Measurements from ENCODE around the gene GLS. TPM values are rescaled to one million over a fixed set of nuclear protein-coding genes. Genes with fewer than 3 reads are reported as not detected.

GLS gene
- total and polyA plus RNA-seq, 2 donors (not counting 3 experiments of a cell fraction or from before 2014, with no cell fraction given): 49.0 to 183 TPM

DNA sequence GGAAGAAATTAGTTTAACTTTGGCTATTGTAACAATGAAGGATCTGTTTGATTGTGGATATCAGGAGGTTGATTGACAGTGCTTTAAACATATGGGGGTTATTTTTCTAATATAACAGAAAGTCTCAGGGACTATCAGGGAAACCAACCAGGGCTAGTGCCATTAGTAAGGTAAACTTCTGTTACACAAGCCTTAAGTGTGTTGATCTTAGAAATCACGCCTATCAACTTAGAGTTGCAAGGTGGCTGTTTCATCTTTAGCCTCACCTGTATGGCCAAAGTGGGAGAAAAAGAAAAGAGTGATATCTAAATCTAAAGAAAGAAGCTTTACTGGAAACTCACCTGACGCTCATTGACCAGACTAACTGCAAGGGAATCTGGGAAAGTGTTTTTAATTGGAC, 62.1 kb downstream of the GLS start:
- no peak overlapping the region for H3K27ac ChIP-seq (ENCODE audit: insufficient read depth, low read depth, low read length)

More for the DNA sequence above, 62.1 kb downstream of the GLS start:
- no peaks in the 10 kb centered on the region for H4K20me1 ChIP-seq (replicated peaks; ENCODE audit: control insufficient read depth, extremely low read depth, insufficient read depth, low read length)
- H3K36me3 ChIP-seq (ENCODE audit: control insufficient read depth in 2 of 2, extremely low read depth in 1 of 2, insufficient read depth in 2 of 2, low read length in 2 of 2): no peaks in the 10 kb centered on the region
- DNase-seq (ENCODE audit: low read depth, low spot score): no peak
- ChIA-PET POLR2A (no interaction called here), CTCF (no interaction called here)
- no TSS peak for BruUV-seq (replicated peaks)
- dilution Hi-C loops (cut with MboI; ENCODE audit: extremely low pct_ligation_motif_present, low sequenced_read_pairs) (no loop called here), intact Hi-C loops (cut with micrococcal nuclease) (no loop called here)
- H3K27me3 ChIP-seq (ENCODE audit: control insufficient read depth in 2 of 2, insufficient read depth in 2 of 2, low read length in 2 of 2): no peaks in the 10 kb centered on the region
- no peak overlapping the region for H3K4me2 ChIP-seq (ENCODE audit: insufficient read depth, low read length)
- H3K9me1 ChIP-seq (replicated peaks; ENCODE audit: control insufficient read depth, extremely low read depth, insufficient read depth, low read length): no peaks in the 10 kb centered on the region
- no peak for FAIRE-seq
- H3K79me2 ChIP-seq (ENCODE audit: control insufficient read depth, insufficient read depth, low read length): no peaks in the 10 kb centered on the region
- TF ChIP-seq JUN (IDR thresholded peaks at IDR 0.05; ENCODE audit: borderline replicate concordance, insufficient read depth, insufficient read length, low read depth): no peak
- no peak for TF ChIP-seq GATA2 (IDR thresholded peaks at IDR 0.05; ENCODE audit: insufficient read depth, insufficient read length, low read depth, low read length)
- TF ChIP-seq MAX (IDR thresholded peaks at IDR 0.05; ENCODE audit: insufficient read depth, insufficient read length): no peak
- TF ChIP-seq EZH2 (IDR thresholded peaks at IDR 0.05; ENCODE audit: borderline replicate concordance, low read depth, low read length, severe bottlenecking): no peak
- TF ChIP-seq MYC (IDR thresholded peaks at IDR 0.05; ENCODE audit: low read depth, low read length): no peak
- TF ChIP-seq POLR2AphosphoS5 (IDR thresholded peaks at IDR 0.05; ENCODE audit: insufficient read depth, low read depth, low read length): no peak
- TF ChIP-seq FOS (IDR thresholded peaks at IDR 0.05; ENCODE audit: borderline replicate concordance, insufficient read depth, low read length): no peak
- TF ChIP-seq, protein P1, sequence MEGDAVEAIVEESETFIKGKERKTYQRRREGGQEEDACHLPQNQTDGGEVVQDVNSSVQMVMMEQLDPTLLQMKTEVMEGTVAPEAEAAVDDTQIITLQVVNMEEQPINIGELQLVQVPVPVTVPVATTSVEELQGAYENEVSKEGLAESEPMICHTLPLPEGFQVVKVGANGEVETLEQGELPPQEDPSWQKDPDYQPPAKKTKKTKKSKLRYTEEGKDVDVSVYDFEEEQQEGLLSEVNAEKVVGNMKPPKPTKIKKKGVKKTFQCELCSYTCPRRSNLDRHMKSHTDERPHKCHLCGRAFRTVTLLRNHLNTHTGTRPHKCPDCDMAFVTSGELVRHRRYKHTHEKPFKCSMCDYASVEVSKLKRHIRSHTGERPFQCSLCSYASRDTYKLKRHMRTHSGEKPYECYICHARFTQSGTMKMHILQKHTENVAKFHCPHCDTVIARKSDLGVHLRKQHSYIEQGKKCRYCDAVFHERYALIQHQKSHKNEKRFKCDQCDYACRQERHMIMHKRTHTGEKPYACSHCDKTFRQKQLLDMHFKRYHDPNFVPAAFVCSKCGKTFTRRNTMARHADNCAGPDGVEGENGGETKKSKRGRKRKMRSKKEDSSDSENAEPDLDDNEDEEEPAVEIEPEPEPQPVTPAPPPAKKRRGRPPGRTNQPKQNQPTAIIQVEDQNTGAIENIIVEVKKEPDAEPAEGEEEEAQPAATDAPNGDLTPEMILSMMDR (IDR thresholded peaks at IDR 0.05; ENCODE audit: extremely low read depth in 1 of 2, insufficient read depth in 1 of 2, low read depth in 1 of 2, low read length in 2 of 2): no peak
- no peak for TF ChIP-seq POLR2A (IDR thresholded peaks at IDR 0.05; ENCODE audit: low read depth, low read length)
- H3K9ac ChIP-seq (replicated peaks; ENCODE audit: extremely low read depth, insufficient read depth, low read length): no peak overlapping the region
- peaks cover 20% of the 10 kb centered on the region for H3K4me1 ChIP-seq (ENCODE audit: control insufficient read depth, extremely low read depth, insufficient read depth, low read length)
- no peak overlapping the region for H2AFZ ChIP-seq (ENCODE audit: low read depth, low read length)
- H3K9me3 ChIP-seq (replicated peaks; ENCODE audit: control insufficient read depth, insufficient read depth, low read length): no peaks in the 10 kb centered on the region
- H3K4me3 ChIP-seq (replicated peaks in 1 of 3; ENCODE audit: insufficient read depth in 1 of 3, low read depth in 1 of 3, low read length in 3 of 3): no peak overlapping the region

Data from endothelial cell of umbilical vein (primary cell).